Transverse colon (tissue), 4 donors: ENCODE data around the gene DHRS12.

ENCODE experiments used
- EP300 ChIP-seq: sonication (generic); formaldehyde crosslinking; IDR thresholded peaks from one replicate; pipeline ENCODE4 v1.6.1; 2017; ENCODE audit warnings: antibody characterized with exemption, low read depth
- POLR2A ChIP-seq: fragments of 450-650 bp; IDR thresholded peaks from one replicate; pipeline ENCODE4 v1.6.1; 2016; ENCODE audit warnings: antibody characterized with exemption, mild to moderate bottlenecking, moderate library complexity
- POLR2AphosphoS5 ChIP-seq, 3 donors: sonication (generic); formaldehyde crosslinking; IDR thresholded peaks; one replicate each; pipeline ENCODE4 v1.6.1; 2016; ENCODE audit warnings: antibody characterized with exemption in 3 of 3
- TF ChIP-seq, protein P1 (sequence below), 5 experiments: fragments of 200-600 bp in 3 of 5; fragments of 450-650 bp in 2 of 5; sonication (generic) in 3 of 5; IDR thresholded peaks; 1 replicate in 2 of 5; 2 replicates in 3 of 5; pipeline ENCODE4 v1.5.1; 2016 to 2017; ENCODE audit warnings: antibody characterized with exemption in 5 of 5, inconsistent platforms in 3 of 5, mild to moderate bottlenecking in 2 of 5, moderate library complexity in 1 of 5

DNA sequence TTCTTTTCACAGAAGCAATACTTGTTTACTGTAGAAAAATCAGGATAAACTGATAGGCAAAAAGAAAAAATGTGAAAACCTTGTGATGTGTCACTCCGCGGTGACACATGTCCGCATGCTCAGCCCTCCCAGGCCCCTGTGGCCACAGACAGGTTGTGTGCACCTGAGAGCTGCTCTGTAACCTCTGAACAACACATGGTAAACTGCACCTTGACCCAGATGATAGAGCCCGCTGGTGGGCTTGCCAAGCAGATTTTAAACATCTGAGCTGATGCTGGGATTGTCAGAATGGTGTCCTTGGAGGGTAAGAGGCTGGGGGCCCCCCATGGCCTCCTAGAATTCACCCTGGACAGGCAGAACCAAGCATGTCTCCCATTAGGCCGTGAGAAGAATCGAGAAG lies 33.8 kb downstream of the DHRS12 start:
- TF ChIP-seq POLR2A = no peak
- TF ChIP-seq, protein P1, sequence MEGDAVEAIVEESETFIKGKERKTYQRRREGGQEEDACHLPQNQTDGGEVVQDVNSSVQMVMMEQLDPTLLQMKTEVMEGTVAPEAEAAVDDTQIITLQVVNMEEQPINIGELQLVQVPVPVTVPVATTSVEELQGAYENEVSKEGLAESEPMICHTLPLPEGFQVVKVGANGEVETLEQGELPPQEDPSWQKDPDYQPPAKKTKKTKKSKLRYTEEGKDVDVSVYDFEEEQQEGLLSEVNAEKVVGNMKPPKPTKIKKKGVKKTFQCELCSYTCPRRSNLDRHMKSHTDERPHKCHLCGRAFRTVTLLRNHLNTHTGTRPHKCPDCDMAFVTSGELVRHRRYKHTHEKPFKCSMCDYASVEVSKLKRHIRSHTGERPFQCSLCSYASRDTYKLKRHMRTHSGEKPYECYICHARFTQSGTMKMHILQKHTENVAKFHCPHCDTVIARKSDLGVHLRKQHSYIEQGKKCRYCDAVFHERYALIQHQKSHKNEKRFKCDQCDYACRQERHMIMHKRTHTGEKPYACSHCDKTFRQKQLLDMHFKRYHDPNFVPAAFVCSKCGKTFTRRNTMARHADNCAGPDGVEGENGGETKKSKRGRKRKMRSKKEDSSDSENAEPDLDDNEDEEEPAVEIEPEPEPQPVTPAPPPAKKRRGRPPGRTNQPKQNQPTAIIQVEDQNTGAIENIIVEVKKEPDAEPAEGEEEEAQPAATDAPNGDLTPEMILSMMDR (IDR thresholded peaks at IDR 0.05) = no peak
- no peak for TF ChIP-seq EP300
- TF ChIP-seq POLR2AphosphoS5 (IDR thresholded peaks at IDR 0.05) = no peak
